GM23338 (cell line): Measurements from ENCODE around the gene PRXL2C.

Experiments used
- CREB1 ChIP-seq: fragments of 250-450 bp; sonication (Bioruptor Pico); IDR thresholded peaks from 2 replicates; pipeline ENCODE4 v1.5.0; 2020; ENCODE audit warnings: low read depth, mild to moderate bottlenecking, moderate library complexity
- CTCF ChIP-seq, 2 experiments: fragments of 200-600 bp in 1 of 2; sonication (generic) in 1 of 2; conservative IDR thresholded peaks; 2 replicates each; pipeline versions ENCODE4 v1.5.1 to v1.6.1; 2016 to 2017; ENCODE audit warnings: antibody characterized with exemption in 2 of 2, low read depth in 2 of 2, mild to moderate bottlenecking in 2 of 2, moderate library complexity in 1 of 2
- ZNF114 ChIP-seq: fragments of 250-450 bp; sonication (Bioruptor Pico); IDR thresholded peaks from 2 replicates; pipeline ENCODE4 v1.5.0; 2020; ENCODE audit warnings: mild to moderate bottlenecking, moderate library complexity

GRCh38 chr9:96654450-96655197 is 493 bp downstream of the PRXL2C start:
- TF ChIP-seq CTCF (conservative IDR thresholded peaks at IDR 0.05; ENCODE audit: low read depth in 2 of 2) (peak in 1 of 2 experiments; percentile 12; a peak in 1 of 4 replicates), CREB1 (CRISPR knock-in tag) (peak; percentile 38; the same call in 1 of the 2 replicates), ZNF114 (no peak)
